Right lobe of liver (tissue), 6 donors: ENCODE data around the gene NEB. TPM values are rescaled to one million over a fixed set of nuclear protein-coding genes. Genes with fewer than 3 reads are reported as not detected.

Source experiments
- ATAC-seq, 4 donors: fragments of 200-7000 bp; cut with Tn5 transposase; one replicate each; pipeline ENCODE4 v1.9.1; 2020; ENCODE audit warnings: mild to moderate bottlenecking in 4 of 4, moderate library complexity in 4 of 4
- DNase-seq, 3 donors: peaks; one replicate each; pipeline ENCODE4 v3.0.0-alpha.2; 2020
- H3K27ac ChIP-seq, 3 donors: fragments of 200-600 bp; one replicate each; pipeline ENCODE4 v1.8.0; 2022
- H3K27me3 ChIP-seq, 2 donors: fragments of 200-600 bp; one replicate each; pipeline ENCODE4 v1.8.0; 2022
- H3K36me3 ChIP-seq, 4 donors: fragments of 200-600 bp; sonication (generic) in 1 of 4; one replicate each; pipeline versions ENCODE4 v1.5.1 to v1.8.0; 2017 to 2022; ENCODE audit warnings: control low read depth in 1 of 4
- H3K4me1 ChIP-seq, 4 donors: fragments of 200-600 bp; sonication (generic) in 1 of 4; one replicate each; pipeline versions ENCODE4 v1.5.1 to v1.8.0; 2017 to 2022; ENCODE audit warnings: control low read depth in 1 of 4
- H3K4me3 ChIP-seq, 3 donors: fragments of 200-600 bp; one replicate each; pipeline ENCODE4 v1.8.0; 2022
- H3K9me3 ChIP-seq, 4 donors: fragments of 200-600 bp; sonication (generic) in 1 of 4; one replicate each; pipeline versions ENCODE4 v1.5.1 to v1.8.0; 2017 to 2022; ENCODE audit warnings: control low read depth in 1 of 4
- POLR2A ChIP-seq: fragments of 450-650 bp; IDR thresholded peaks from one replicate; pipeline ENCODE4 v1.6.1; 2017; ENCODE audit warnings: antibody characterized with exemption, mild to moderate bottlenecking
- WGBS: methylation state at CpG from one replicate; pipeline ENCODE4 v1.1.6; 2018; ENCODE audit warnings: low coverage, low lambda C conversion rate; ENCODE audit not compliant: insufficient coverage; ENCODE audit errors: missing lambda C conversion rate; 5-methylcytosine and 5-hydroxymethylcytosine counted together
- intact Hi-C, 2 donors: fragments of 100-400 bp; cut with DNase I; formaldehyde crosslinking; loops; one replicate each; pipeline versions ENCODE4 v1.11.2 to v1.14.1; 2022
- total RNA-seq, 6 experiments: library from RNA; depleted of rRNA in 2 of 6; stranded (reverse); fragments of >200 nt in 2 of 6; fragmentation: NEBNext Ultra II Directional in 3 of 6; extraction: Animal tissue kit (Norgen Biotek cat#: 25700) in 3 of 6; gene quantifications; one replicate each; pipeline versions ENCODE4 v1.1.0 to v1.2.4, GENCODE V29; 2016 to 2023
- TF ChIP-seq, protein P1 (sequence below), 4 donors: fragments of 200-600 bp in 3 of 4; fragments of 450-650 bp in 1 of 4; IDR thresholded peaks; one replicate each; pipeline versions ENCODE4 v1.5.1 to v1.8.0; 2016 to 2022; ENCODE audit warnings: antibody characterized with exemption in 4 of 4, mild to moderate bottlenecking in 2 of 4
- donor health status: DM: no; HTN: yes; CAD: no.
- donor health status: DM: no; HTN: no; CAD: no.
- donor health status: DM: no; HTN: no; CAD: no.
- donor health status: DM: no; HTN: yes; CAD: no.
- donor health status: DM: no; HTN: yes; CAD: no.

NEB gene
- total RNA-seq, 6 experiments from 2014 or later: 1.3 to 23.1 (median 9.2) TPM

DNA sequence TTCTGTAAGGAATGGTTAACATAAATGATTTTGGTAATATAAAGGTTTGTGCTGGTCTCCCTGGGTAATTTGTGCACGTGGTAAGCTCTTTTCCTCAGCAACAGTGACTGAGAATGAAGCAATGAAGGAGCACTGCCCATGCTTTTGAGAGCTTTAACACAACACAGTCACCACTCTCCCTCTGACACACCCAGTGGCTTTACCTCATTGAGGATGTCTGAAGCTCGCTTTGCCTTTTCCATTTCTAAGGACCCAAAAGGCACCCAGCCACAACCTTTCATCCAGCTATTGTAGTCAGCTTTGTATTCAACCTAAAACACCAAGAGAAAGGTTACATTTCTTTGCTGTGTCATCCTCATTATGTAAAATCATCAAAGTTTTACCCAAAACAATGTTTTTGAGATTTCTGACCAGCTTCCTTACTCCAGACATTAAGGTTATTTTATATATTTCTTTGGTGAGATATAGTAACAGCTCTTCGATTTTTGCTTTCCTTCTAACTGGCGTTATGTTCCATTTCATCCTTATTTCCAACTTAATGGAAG, 51.7 kb downstream of the NEB start:
- no peak for ATAC-seq
- H3K4me3 ChIP-seq: no peak overlapping the region
- no peaks in the 10 kb centered on the region for H3K4me1 ChIP-seq
- no peak overlapping the region for H3K27ac ChIP-seq
- H3K27me3 ChIP-seq: no peaks in the 10 kb centered on the region
- WGBS: 56% methylated on average over 4 of the region's 4 CpGs
- no peaks in the 10 kb centered on the region for H3K9me3 ChIP-seq
- TF ChIP-seq POLR2A: no peak
- TF ChIP-seq, protein P1, sequence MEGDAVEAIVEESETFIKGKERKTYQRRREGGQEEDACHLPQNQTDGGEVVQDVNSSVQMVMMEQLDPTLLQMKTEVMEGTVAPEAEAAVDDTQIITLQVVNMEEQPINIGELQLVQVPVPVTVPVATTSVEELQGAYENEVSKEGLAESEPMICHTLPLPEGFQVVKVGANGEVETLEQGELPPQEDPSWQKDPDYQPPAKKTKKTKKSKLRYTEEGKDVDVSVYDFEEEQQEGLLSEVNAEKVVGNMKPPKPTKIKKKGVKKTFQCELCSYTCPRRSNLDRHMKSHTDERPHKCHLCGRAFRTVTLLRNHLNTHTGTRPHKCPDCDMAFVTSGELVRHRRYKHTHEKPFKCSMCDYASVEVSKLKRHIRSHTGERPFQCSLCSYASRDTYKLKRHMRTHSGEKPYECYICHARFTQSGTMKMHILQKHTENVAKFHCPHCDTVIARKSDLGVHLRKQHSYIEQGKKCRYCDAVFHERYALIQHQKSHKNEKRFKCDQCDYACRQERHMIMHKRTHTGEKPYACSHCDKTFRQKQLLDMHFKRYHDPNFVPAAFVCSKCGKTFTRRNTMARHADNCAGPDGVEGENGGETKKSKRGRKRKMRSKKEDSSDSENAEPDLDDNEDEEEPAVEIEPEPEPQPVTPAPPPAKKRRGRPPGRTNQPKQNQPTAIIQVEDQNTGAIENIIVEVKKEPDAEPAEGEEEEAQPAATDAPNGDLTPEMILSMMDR (IDR thresholded peaks at IDR 0.05): no peak
- no peak for DNase-seq
- intact Hi-C loops: no loop called here
- H3K36me3 ChIP-seq: no peaks in the 10 kb centered on the region

DNA sequence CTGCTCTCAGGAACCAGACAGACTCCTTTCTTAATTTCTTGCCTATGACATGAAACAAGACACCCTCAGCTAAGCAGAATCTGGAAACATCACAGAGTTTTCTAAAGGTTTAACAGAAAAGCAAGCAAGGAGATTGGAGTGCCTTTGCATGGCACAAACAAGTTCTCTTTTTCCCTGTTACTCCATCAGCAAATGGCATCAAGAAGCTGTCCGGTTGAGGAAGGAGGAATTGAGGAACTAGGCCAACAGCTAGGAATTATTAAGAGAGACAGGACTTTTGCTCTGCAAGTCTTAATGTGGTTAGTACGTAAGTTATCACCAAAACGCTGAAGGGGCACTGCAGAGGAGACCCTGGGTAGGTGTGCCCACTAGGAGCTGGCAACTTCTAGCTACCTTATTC, 53.2 kb downstream of the NEB start:
- DNase-seq: no peak
- TF ChIP-seq, protein P1 (IDR thresholded peaks at IDR 0.05): no peak
- TF ChIP-seq POLR2A: no peak
- 58% methylated on average over 3 of the region's 3 CpGs for WGBS
- no peak overlapping the region for H3K27ac ChIP-seq
- intact Hi-C loops: no loop called here
- no peaks in the 10 kb centered on the region for H3K27me3 ChIP-seq
- H3K36me3 ChIP-seq: no peaks in the 10 kb centered on the region
- ATAC-seq: no peak
- H3K4me1 ChIP-seq: no peaks in the 10 kb centered on the region
- H3K9me3 ChIP-seq: no peaks in the 10 kb centered on the region
- H3K4me3 ChIP-seq: no peak overlapping the region

DNA sequence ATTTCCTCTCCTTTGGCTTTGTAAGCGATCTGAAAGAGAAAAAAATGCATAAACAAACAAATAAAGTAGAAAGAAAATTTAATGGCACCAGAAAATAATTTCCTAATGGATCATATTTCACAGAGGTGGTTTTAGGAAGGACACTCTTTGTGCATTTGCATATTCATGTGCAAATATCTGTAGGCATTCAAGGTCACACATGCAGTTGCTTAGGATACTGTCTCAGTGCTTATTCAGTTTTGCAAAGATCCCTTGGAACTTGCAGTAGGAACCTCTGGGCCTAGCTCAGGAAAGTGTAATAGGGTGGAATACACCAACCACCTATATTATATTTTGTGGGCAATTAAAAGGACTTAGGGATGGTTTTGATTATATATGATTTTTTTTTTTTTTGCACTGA, 54.3 kb downstream of the NEB start:
- no peak for ATAC-seq
- no peaks in the 10 kb centered on the region for H3K36me3 ChIP-seq
- H3K27ac ChIP-seq: no peak overlapping the region
- H3K4me3 ChIP-seq: no peak overlapping the region
- 91% methylated on average over 1 of the region's 1 CpG for WGBS
- intact Hi-C loops: no loop called here
- DNase-seq: no peak
- no peaks in the 10 kb centered on the region for H3K9me3 ChIP-seq
- no peaks in the 10 kb centered on the region for H3K4me1 ChIP-seq
- no peaks in the 10 kb centered on the region for H3K27me3 ChIP-seq
- TF ChIP-seq POLR2A: no peak
- TF ChIP-seq, protein P1 (IDR thresholded peaks at IDR 0.05): no peak

DNA sequence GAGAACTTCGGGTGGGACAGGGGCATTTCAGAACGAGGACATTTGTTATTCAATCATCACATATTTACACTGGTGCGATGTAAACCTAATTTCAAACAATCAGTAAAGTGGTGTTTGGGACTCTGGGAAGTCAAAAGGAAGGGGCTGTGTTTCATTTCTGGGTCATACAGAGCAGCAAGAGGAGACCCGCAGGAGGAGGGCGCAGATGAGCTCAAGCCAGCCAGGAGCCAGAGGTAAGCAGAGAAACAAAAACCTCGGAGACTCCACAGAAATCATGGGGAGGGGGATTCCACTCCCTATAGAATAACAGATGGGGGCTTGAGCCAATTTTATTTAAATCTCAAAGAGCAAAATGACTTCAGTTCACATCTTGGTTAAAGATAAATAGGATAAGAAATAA, 55.4 kb downstream of the NEB start:
- TF ChIP-seq, protein P1 (IDR thresholded peaks at IDR 0.05): no peak
- TF ChIP-seq POLR2A: no peak

DNA sequence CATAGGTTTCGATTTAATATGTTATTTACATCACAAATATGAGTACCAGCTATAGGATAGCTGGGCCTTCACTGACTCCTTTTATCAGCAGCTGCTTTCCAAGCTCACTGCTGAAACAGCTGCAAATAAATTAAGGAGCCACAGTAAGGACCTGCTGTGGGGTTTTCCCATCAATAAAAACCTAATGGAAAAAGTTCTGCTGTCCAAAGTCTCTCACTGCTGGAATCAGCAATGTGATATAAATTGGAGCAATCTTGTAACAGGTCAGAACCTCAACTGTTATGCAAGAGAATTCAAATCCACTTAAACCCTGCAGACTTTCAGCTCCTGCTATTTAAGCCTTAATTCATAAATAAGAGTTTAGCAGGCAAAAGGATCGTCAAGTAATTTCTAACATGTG, 61.3 kb downstream of the NEB start:
- no peaks in the 10 kb centered on the region for H3K4me1 ChIP-seq
- no peak overlapping the region for H3K4me3 ChIP-seq
- H3K27me3 ChIP-seq: no peaks in the 10 kb centered on the region
- DNase-seq: no peak
- no peaks in the 10 kb centered on the region for H3K9me3 ChIP-seq
- no peaks in the 10 kb centered on the region for H3K36me3 ChIP-seq
- TF ChIP-seq POLR2A: no peak
- TF ChIP-seq, protein P1 (IDR thresholded peaks at IDR 0.05): no peak
- H3K27ac ChIP-seq: no peak overlapping the region
- intact Hi-C loops: no loop called here
- 78% methylated on average over 2 of the region's 2 CpGs for WGBS
- peak in 2 of 4 donors; percentile 23 to 35 for ATAC-seq

More for the DNA sequence above, 55.4 kb downstream of the NEB start:
- no peak for ATAC-seq
- Histone ChIP-seq H3K4me3 (no peak overlapping the region), H3K4me1 (no peaks in the 10 kb centered on the region), H3K27ac (no peak overlapping the region), H3K9me3 (no peaks in the 10 kb centered on the region), H3K36me3 (no peaks in the 10 kb centered on the region), H3K27me3 (no peaks in the 10 kb centered on the region)
- intact Hi-C loops: no loop called here
- no peak for DNase-seq
- WGBS: 69% methylated on average over 6 of the region's 6 CpGs
